ENCODE data around the gene ACSBG1.

DNA sequence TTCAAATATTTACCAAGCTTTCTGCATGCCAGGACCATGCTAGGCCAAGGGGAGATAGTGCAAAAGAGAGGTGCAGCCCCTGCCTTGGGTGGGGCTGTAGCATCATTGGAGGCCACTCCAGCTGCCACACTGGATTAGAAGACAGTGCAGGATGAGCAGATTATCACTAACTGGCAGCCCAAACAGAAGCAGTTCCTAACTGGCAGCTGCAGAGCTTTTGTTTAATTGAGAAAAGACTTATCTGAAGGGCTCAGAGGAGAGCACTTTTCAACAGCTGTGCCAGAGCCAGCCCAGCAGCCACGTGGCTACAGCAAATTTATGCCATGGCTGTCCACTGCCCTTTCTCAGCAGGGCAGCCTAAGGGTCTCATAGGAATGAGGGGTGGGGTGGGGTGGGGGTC lies 13.5 kb upstream of the ACSBG1 start:
- TF ChIP-seq POLR2A (IDR thresholded peaks at IDR 0.05): no peak
- TF ChIP-seq, protein P1, sequence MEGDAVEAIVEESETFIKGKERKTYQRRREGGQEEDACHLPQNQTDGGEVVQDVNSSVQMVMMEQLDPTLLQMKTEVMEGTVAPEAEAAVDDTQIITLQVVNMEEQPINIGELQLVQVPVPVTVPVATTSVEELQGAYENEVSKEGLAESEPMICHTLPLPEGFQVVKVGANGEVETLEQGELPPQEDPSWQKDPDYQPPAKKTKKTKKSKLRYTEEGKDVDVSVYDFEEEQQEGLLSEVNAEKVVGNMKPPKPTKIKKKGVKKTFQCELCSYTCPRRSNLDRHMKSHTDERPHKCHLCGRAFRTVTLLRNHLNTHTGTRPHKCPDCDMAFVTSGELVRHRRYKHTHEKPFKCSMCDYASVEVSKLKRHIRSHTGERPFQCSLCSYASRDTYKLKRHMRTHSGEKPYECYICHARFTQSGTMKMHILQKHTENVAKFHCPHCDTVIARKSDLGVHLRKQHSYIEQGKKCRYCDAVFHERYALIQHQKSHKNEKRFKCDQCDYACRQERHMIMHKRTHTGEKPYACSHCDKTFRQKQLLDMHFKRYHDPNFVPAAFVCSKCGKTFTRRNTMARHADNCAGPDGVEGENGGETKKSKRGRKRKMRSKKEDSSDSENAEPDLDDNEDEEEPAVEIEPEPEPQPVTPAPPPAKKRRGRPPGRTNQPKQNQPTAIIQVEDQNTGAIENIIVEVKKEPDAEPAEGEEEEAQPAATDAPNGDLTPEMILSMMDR (IDR thresholded peaks at IDR 0.05): no peak
